HFFc6 (cell line): ENCODE measurements around the gene EOLA1. TPM values are rescaled to one million over a fixed set of nuclear protein-coding genes. Genes with fewer than 3 reads are reported as not detected.
"Not testable (repeated sequence)": the region's sequence is repeated elsewhere in the genome, so short reads cannot be mapped to it uniquely, and the experiment has no call there.

Experiments used
- DNase-seq: peaks from one replicate; pipeline ENCODE4 v3.0.0-alpha.2; 2018
- H3K27ac Mint-ChIP-seq: 2 replicates; pipeline ENCODE4 v1.8.0; 2020; ENCODE audit warnings: mild to moderate bottlenecking, mixed read lengths
- H3K27me3 Mint-ChIP-seq: 2 replicates; pipeline ENCODE4 v1.8.0; 2021; ENCODE audit warnings: mild to moderate bottlenecking, moderate library complexity, mixed read lengths; ENCODE audit not compliant: insufficient read depth
- H3K36me3 Mint-ChIP-seq: 2 replicates; pipeline ENCODE4 v1.8.0; 2021; ENCODE audit warnings: low read depth, mixed read lengths
- H3K4me1 Mint-ChIP-seq: 2 replicates; pipeline ENCODE4 v1.8.0; 2020; ENCODE audit warnings: low read depth, mixed read lengths
- H3K4me3 Mint-ChIP-seq: 2 replicates; pipeline ENCODE4 v1.8.0; 2020; ENCODE audit warnings: mild to moderate bottlenecking, moderate library complexity, mixed read lengths
- H3K9me3 Mint-ChIP-seq: 2 replicates; pipeline ENCODE4 v1.8.0; 2020; ENCODE audit warnings: mild to moderate bottlenecking, mixed read lengths
- CTCF ChIP-seq: fragments of 200-600 bp; sonication (generic); IDR thresholded peaks from 2 replicates; pipeline ENCODE4 v1.5.0; 2021; ENCODE audit warnings: antibody characterized with exemption, mild to moderate bottlenecking
- total RNA-seq, 6 experiments: library from RNA; stranded (reverse); fragmentation: NEBNext Ultra II Directional; extraction: Animal tissue kit (Norgen Biotek cat#: 25700); gene quantifications; 2 replicates in 1 of 6; 3 replicates in 5 of 6; pipeline ENCODE4 v1.2.3, GENCODE V29; 2021

EOLA1 gene
- total RNA-seq, 6 experiments from 2014 or later = 11.3 to 15.4 (median 13.6) TPM

GRCh38 chrX:149539283-149540130 is 1.3 kb upstream of the EOLA1 start:
- H3K4me3 Mint-ChIP-seq = peak overlapping the region; percentile 88
- no peak for TF ChIP-seq CTCF
- peak; percentile 91 for DNase-seq
- peak overlapping the region; percentile 83 for H3K27ac Mint-ChIP-seq
- no peaks in the 10 kb centered on the region for H3K9me3 Mint-ChIP-seq
- H3K4me1 Mint-ChIP-seq = peaks cover 5% of the 10 kb centered on the region; the same call in 1 of the 2 replicates
- H3K27me3 Mint-ChIP-seq = no peaks in the 10 kb centered on the region
- H3K36me3 Mint-ChIP-seq = no peaks in the 10 kb centered on the region

- Mint-ChIP-seq H3K36me3 (no peaks in the 10 kb centered on the region), H3K4me1 (peaks cover 5% of the 10 kb centered on the region; the same call in 1 of the 2 replicates), H3K9me3 (no peaks in the 10 kb centered on the region), H3K4me3 (peak overlapping the region; percentile 93), H3K27ac (peak overlapping the region; percentile 100), H3K27me3 (no peaks in the 10 kb centered on the region)
- peak; percentile 69 for DNase-seq
- no peak for TF ChIP-seq CTCF
Measured at GRCh38 chrX:149540131-149540620, 636 bp upstream of the EOLA1 start.

DNA sequence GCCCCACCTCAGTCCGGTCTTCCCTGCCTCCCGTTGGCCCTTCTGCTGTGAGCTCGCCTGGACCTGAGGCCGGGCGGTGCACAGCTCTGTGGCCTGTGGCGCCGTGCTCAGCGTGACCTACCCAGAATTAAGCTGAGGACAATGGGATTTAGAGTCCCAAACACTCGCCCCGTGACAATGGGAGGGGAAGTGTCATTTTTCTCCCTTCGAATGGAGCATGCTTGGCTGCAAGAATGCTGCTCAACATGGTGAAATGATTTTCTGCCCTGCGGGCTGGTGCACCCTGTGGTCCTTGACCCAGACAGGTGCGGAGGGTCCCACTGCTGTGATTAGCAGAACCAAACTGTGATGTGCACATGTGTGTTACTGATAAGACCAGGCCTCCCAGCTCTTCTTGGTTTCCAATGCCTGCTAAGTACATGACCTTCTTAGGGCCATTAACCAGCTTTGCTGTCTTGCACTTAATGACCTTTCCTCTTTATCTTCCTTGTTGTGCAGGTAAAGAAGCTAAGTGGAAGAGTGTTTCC is 772 bp downstream of the EOLA1 start:
- DNase-seq = no peak
- Mint-ChIP-seq H3K27ac (peak overlapping the region; percentile 100), H3K27me3 (no peaks in the 10 kb centered on the region), H3K4me1 (peaks cover 5% of the 10 kb centered on the region; the same call in 1 of the 2 replicates), H3K9me3 (no peaks in the 10 kb centered on the region), H3K36me3 (no peaks in the 10 kb centered on the region), H3K4me3 (peak overlapping the region; percentile 93)
- TF ChIP-seq CTCF = no peak

GRCh38 chrX:149545545-149546543 is 5.0 kb downstream of the EOLA1 start:
- 0 out of 2 replicates have a peak, but pooled peaks have one; percentile 9 for TF ChIP-seq CTCF
- not testable (repeated sequence) for H3K36me3 Mint-ChIP-seq, H3K27ac Mint-ChIP-seq, H3K4me3 Mint-ChIP-seq, H3K27me3 Mint-ChIP-seq, H3K4me1 Mint-ChIP-seq, DNase-seq, H3K9me3 Mint-ChIP-seq

GRCh38 chrX:149546962-149547361 is 6.2 kb downstream of the EOLA1 start:
- H3K36me3 Mint-ChIP-seq, H3K4me3 Mint-ChIP-seq, H3K4me1 Mint-ChIP-seq, H3K27me3 Mint-ChIP-seq, H3K9me3 Mint-ChIP-seq, H3K27ac Mint-ChIP-seq, DNase-seq: not testable (repeated sequence)

DNA sequence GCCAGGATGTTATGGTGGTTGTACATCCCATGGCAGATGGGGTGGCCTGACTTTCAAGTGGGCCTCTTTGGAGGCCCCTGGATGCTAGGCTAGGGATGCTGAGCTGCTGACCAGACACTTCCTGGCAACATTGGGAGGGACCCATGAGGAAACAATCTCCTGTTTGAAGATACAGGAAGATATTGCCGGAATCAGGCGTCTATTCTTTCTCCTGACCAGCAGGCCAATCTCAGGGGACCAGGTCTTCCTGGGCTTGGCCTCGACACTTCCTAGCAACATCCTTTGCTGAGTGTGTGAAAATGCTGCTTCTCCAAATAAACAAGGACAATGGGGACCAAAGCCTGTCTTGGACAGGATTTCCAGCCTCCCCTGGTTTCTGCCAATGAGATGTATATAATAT is 7.0 kb downstream of the EOLA1 start:
- not testable (repeated sequence) for H3K36me3 Mint-ChIP-seq, H3K4me3 Mint-ChIP-seq, DNase-seq, H3K27ac Mint-ChIP-seq, H3K4me1 Mint-ChIP-seq, H3K27me3 Mint-ChIP-seq, H3K9me3 Mint-ChIP-seq

DNA sequence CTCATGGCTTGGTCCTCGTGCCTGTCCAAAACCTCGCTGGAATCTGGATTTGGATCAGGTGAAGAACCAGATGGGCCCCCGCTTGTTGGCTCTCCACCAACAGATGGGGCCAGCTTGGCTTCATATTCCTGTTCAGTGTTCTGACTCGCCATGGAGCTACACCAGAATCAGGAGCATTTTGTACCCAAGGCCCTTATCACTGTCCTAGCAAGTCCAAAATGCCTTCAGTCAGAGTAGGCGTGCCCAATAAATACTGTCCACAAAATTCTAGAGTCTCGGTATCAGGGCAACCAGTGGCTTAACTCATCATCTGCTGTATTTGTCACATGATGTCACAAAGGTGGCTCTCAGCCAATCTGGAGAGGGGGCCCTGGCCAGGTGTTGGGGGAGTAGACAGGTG is 8.9 kb downstream of the EOLA1 start, which contains the start of gene HSFX3:
Gene HSFX3, minus strand, starts transcription at position 224 of the 400 bp plus-strand sequence. Its CDS starts 72 bp downstream, at position 152.
- H3K27ac Mint-ChIP-seq, DNase-seq, H3K9me3 Mint-ChIP-seq, H3K36me3 Mint-ChIP-seq, H3K27me3 Mint-ChIP-seq, H3K4me3 Mint-ChIP-seq, H3K4me1 Mint-ChIP-seq: not testable (repeated sequence)

- not testable (repeated sequence) for H3K9me3 Mint-ChIP-seq, DNase-seq, H3K4me1 Mint-ChIP-seq, H3K4me3 Mint-ChIP-seq, H3K36me3 Mint-ChIP-seq, H3K27ac Mint-ChIP-seq, H3K27me3 Mint-ChIP-seq
Measured at GRCh38 chrX:149550454-149550853, 9.6 kb downstream of the EOLA1 start.
